Heart left ventricle (tissue), 13 donors: ENCODE measurements around the gene HOXB2.

Experiments used
- CTCF ChIP-seq, 12 donors: fragments of 200-600 bp; sonication (generic) in 4 of 12; IDR thresholded peaks; one replicate each; pipeline versions ENCODE4 v1.5.0 to v1.8.0; 2018 to 2022; ENCODE audit warnings: antibody characterized with exemption in 12 of 12, mild to moderate bottlenecking in 5 of 12
- POLR2A ChIP-seq, 2 donors: fragments of 450-650 bp; IDR thresholded peaks; one replicate each; pipeline ENCODE4 v1.6.1; 2017; ENCODE audit warnings: antibody characterized with exemption in 2 of 2, mild to moderate bottlenecking in 2 of 2, moderate library complexity in 2 of 2
- donor health status: ischemic (EF 13 %, LVEDD 7.1; RV severe dilation, severe dysfunction).
- donor health status: DM: no; HTN: yes; CAD: no.
- donor health status: DM: no; HTN: no; CAD: no.
- donor health status: ischemic (EF 25% LVEDD 6.9; RV normal size, moderate dysfunction).
- donor health status: ischemic (EF 25% LVEDD 5.7; RV mildly dilated, moderate dysfunction).
- donor health status: ischemic (EF 35%, LVEDD 5.7; RV mildly dilated, moderate dysfunction).
- donor health status: nonischemic (EF 11% LVEDD 7.7; RV severe dilation, severe dysfunction).
- donor health status: DM: yes; HTN: yes; CAD: no.
- donor health status: PGD.
- donor health status: ischemic (EF 29% LVEDD 5.4; RV normal size, mild dysfunction).
- donor health status: nonischemic (EF 23%, LVEDD 6.1; RV moderate dilation, normal function).

- TF ChIP-seq CTCF (IDR thresholded peaks at IDR 0.05), result peak in 1 of 12 donors; percentile 5
- TF ChIP-seq POLR2A (IDR thresholded peaks at IDR 0.05), result no peak
Measured at GRCh38 chr17:48561884-48562810, 17.2 kb upstream of the HOXB2 start.
